HG02885 (cell line): ENCODE data around the gene TSR1.

ENCODE experiments used
- ATAC-seq: cut with Tn5 transposase; IDR thresholded peaks from one replicate; pipeline ENCODE4 v1.9.1; 2021; ENCODE audit warnings: mild to moderate bottlenecking; ENCODE audit not compliant: unreplicated experiment, poor library complexity

The TSR1 gene

DNA sequence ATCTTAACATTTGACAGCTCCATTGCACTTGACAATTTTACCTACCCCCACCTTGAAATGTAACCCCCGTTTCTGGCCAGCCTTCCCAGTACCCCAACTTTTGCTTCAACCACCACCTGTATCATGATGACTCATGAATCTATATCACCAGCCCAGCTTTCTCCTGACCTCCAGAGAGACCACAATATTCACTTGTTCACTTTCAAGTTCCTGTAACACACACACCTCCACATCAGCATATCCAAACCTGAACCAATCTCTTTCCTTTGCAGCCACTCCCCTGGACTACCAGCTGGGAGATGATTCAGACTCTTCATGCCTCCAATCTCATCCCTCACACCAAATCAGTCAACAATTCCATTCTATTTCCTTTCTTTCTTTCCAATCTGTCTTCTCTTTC lies 40.7 kb downstream of the TSR1 start:
- ATAC-seq: no peak

DNA sequence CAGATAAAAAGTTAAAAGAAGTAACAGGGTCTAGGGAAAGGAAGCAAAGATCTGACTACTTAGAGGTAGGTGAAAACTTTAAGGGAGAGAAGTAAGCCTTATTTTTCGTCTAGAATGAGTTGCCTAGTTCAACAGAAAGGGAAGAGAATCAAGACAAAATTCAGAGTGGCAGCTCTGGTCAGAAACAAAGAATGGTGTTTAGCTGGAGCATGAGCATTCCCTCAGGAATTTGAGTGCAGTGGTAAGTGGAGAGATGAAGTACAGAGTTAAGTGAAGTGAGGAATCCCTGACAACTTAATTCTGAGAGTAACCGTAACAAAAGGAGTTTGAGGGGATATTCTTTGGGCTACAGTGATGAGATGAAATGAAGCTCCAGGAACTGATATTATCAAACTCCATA lies 44.2 kb downstream of the TSR1 start:
- ATAC-seq: no peak

DNA sequence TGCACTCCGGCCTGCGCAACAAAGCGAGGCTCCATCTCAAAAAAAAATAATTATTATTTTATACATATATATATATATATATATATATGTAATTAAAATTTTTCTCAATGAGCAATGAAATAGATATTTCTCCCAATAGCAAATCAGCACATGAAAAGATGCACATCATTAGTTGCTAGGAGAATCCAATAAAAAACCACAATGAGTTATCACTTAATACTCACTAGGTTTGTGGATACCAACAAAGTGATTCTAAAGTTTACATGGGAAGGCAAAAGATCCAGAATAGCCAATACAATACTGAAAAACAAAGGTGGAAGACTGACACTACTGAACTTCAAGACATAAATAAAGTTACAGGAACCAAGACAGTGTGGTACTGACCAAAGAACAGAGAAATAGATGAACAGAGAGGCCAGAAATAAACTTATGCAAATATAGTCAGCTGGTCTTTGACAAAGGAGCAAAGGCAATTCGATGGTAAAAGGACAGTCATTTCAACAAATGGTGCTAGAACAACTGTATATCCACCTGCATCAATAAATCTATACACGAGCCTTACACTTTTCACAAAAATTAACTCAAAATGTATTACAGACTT lies 46.3 kb downstream of the TSR1 start:
- no peak for ATAC-seq

DNA sequence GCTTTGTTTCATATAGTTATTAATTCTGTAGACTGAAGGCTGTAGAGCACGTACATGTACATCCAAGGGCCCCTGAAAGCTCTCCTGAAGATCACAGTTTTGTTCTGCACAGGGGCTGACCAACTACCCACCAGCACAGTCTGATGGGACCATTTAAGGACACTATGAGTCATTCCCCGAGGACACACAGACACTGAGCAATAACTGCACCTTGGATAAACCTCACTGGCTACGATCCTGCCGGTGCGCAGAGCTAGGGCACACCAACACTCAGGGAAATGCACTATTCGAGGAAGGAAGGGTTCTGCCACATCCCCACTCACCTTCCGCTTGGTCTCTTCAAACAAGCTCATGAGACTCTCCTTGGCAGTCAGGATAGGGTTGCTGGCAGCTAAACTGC lies 53.0 kb downstream of the TSR1 start:
- ATAC-seq: no peak

DNA sequence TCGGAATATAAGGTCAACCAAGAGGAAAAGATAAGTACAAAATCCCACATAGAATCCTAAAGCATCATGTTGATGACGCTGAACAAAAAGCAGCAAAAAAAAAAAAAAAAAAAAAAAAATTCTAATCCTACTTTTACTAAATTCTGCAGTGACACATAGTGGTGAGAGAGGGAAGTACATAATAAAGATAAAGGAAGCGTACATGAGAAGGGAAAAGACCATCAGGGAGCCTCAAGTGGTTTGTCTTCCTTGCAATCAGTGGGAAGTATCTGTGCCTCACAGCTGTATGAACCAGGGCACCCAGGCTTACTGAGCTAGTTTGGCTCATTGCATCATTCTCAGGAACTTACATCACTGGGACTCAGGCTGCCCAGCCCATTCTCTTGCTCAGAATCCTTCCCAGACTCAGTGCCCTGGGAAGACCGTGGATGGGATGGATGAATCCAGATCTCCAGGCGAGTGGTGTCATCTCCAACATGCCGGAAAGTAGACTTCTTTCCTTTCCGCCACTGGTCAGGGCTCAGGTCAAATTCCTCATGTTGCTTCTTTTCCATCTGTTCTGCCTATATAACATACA lies 53.9 kb downstream of the TSR1 start:
- ATAC-seq: no peak

DNA sequence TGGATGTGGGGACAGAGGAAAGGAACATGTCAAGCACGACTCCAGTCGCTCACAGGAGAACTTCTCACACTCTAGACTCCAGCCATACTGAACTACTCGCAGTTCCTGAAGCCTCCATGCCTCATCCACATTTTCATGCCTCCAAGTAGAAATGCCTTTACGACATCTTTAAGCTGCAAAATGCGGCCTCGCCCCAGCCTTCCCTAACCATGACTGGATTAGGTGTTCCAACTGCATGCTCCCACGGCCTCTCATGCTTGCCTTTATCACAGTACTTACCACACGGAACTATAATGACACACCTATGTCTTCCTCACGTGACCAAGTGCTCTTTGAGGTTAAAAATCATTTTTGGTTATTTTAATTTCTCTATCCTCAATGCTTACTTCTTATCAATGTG lies 56.5 kb downstream of the TSR1 start:
- no peak for ATAC-seq

DNA sequence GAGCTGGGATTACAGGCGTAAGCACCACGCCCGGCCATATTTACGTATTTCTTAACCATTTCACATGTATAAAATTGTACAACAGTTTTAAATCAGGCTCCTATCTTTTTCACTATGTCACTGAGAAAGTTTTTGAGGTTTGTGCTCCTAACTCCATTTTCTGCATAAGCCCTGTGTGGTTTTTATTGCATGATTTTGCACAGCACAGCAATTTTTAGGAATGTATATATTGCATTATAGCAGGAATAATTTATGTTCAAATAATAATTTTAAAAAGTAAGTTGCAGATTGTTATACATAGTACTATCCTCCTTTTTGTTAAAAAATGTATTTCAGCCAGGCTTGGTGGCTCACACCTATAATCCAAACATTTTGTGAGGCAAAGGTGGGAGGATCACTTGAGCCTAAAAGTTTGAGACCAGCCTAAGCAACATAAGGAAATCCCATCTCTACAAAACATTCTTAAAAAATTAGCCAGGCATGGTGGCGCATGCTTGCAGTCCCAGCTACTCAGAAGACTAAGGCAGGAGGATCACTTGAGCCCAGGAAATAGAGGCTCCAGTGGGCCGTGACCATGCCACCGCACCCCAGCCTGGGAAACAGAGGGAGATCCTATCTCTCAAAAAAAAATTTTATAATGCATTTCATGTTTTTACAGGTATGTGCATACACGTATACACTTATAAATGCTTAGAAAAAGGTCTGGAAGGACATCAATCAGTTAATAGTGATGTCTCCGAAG lies 58.7 kb downstream of the TSR1 start:
- no peak for ATAC-seq

DNA sequence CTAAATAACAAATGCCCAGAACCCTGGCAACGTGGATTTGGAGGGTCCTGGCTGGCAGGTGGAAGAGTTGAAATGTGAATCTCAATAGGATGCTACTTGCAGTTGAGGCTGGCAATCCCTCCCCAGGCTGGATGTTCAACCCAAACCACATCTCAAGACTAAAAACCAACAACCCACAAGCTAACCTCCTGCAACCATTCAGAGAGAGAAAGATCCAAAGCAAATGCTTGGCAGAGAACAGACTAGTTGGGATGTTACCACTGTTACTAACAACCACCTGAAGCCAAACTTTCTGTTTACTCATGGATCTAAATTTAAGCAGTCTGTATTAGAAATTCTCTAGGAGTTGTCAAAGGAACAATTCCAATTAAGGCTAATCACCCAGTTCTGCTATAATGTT lies 60.5 kb downstream of the TSR1 start:
- ATAC-seq: no peak

DNA sequence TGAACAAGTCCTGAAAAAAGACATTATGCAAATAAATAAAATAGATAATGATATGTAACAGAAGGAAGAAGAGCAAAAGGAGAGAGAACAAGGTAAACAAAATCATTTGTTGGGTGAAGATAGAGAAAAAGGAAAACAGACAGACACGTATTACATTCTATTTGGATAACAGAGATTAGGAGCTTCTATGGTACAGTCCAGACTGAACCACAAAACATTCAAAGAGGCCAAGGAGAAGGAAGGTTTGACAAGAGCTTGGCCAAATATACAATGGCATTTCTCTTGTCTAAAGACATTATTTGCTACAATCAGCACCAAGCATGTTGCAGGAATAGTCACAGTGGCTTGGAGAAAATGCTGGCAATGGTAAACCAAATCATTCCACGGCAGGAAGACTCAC lies 61.8 kb downstream of the TSR1 start:
- ATAC-seq: no peak
